HepG2 (cell line): Measurements from ENCODE around the gene PLSCR3. TPM values are rescaled to one million over a fixed set of nuclear protein-coding genes. Genes with fewer than 3 reads are reported as not detected.

ENCODE experiments used
- ATAC-seq: fragments of 200-7000 bp; cut with Tn5 transposase; 3 replicates; pipeline ENCODE4 v1.9.1; 2020; ENCODE audit warnings: mild to moderate bottlenecking, moderate library complexity
- BruUV-seq: library from RNA; stranded (reverse); fragments of 400-500 nt; replicated peaks from 2 replicates; lab custom pipeline; 2021; lab: Mats Ljungman, UMichigan
- CTCF ChIA-PET: fragments of 300-600 bp; formaldehyde crosslinking; extraction: SDS; loops from one replicate; lab custom pipeline; 2021; ENCODE audit warnings: low total read pairs, inconsistent platforms, low intra/inter-chr PET ratio; lab: Yijun Ruan, JAX
- POLR2A ChIA-PET: fragments of 350-600 bp; sonication (Branson Sonifier 250); formaldehyde crosslinking; loops from one replicate; lab custom pipeline; 2020; ENCODE audit warnings: antibody characterized with exemption, inconsistent platforms; lab: Yijun Ruan, JAX
- DNase-seq: peaks from one replicate; pipeline ENCODE4 v3.0.0-alpha.2; 2015; ENCODE audit warnings: low spot score
- FAIRE-seq: peaks from 3 replicates; lab custom pipeline; 2011; peaks lifted over from hg19 to GRCh38; lab: Jason Lieb, UNC
- H2AFZ ChIP-seq: one replicate; pipeline ENCODE4 v1.6.1; 2011; ENCODE audit warnings: low read length, inconsistent platforms
- H3K27ac ChIP-seq: fragments of 300-600 bp; 3 replicates; pipeline ENCODE4 v1.8.0; 2011; ENCODE audit warnings: mixed run types, mild to moderate bottlenecking, mixed read lengths, low read length, inconsistent platforms; ENCODE audit not compliant: insufficient read depth; ENCODE audit errors: extremely low read length
- H3K27me3 ChIP-seq, 2 experiments: fragments of 200-600 bp in 1 of 2; 2 replicates in 1 of 2; 3 replicates in 1 of 2; pipeline versions ENCODE4 v1.6.0 to v1.8.0; 2011; ENCODE audit warnings: low read length in 2 of 2, mild to moderate bottlenecking in 2 of 2, moderate library complexity in 2 of 2, inconsistent platforms in 1 of 2; ENCODE audit not compliant: insufficient read depth in 2 of 2, control insufficient read depth in 1 of 2
- H3K36me3 ChIP-seq, 2 experiments: fragments of 200-600 bp in 1 of 2; replicated peaks in 1 of 2; 2 replicates in 1 of 2; 3 replicates in 1 of 2; pipeline versions ENCODE4 v1.5.1 to v1.8.0; 2011; ENCODE audit warnings: low read length in 2 of 2, inconsistent platforms in 1 of 2; ENCODE audit not compliant: insufficient read depth in 2 of 2, control insufficient read depth in 1 of 2
- H3K4me1 ChIP-seq: 2 replicates; pipeline ENCODE4 v1.5.1; 2012; ENCODE audit warnings: low read length, inconsistent platforms; ENCODE audit not compliant: insufficient read depth
- H3K4me2 ChIP-seq: 2 replicates; pipeline ENCODE4 v1.6.0; 2011; ENCODE audit warnings: low read depth, low read length, inconsistent platforms
- H3K4me3 ChIP-seq, 3 experiments: fragments of 200-600 bp in 1 of 3; sonication (generic), shearing (Covaris generic) in 1 of 3; replicated peaks in 1 of 3; 2 replicates each; pipeline ENCODE4 v1.5.1; 2011 to 2016; ENCODE audit warnings: low read length in 3 of 3, inconsistent platforms in 2 of 3, low read depth in 2 of 3, mild to moderate bottlenecking in 2 of 3, control low read depth in 1 of 3, mixed read lengths in 1 of 3; ENCODE audit not compliant: insufficient read depth in 1 of 3
- H3K79me2 ChIP-seq: one replicate; pipeline ENCODE4 v1.6.1; 2011; ENCODE audit warnings: low read length, inconsistent platforms; ENCODE audit not compliant: insufficient read depth
- H3K9ac ChIP-seq: 2 replicates; pipeline ENCODE4 v1.6.0; 2011; ENCODE audit warnings: mild to moderate bottlenecking, low read depth, low read length, inconsistent platforms; ENCODE audit not compliant: insufficient read depth
- H3K9me3 ChIP-seq: 2 replicates; pipeline ENCODE4 v1.5.1; 2012; ENCODE audit warnings: mild to moderate bottlenecking, low read length
- H4K20me1 ChIP-seq: 2 replicates; pipeline ENCODE4 v1.6.0; 2011; ENCODE audit warnings: inconsistent platforms, mild to moderate bottlenecking, low read length, moderate library complexity; ENCODE audit not compliant: insufficient read depth
- DDIT3 ChIP-seq: sonication (generic); formaldehyde crosslinking; IDR thresholded peaks from 2 replicates; pipeline ENCODE4 v1.4.0; 2020; ENCODE audit warnings: mild to moderate bottlenecking, missing genetic modification reagents
- GABPB1 ChIP-seq: IDR thresholded peaks from 2 replicates; pipeline ENCODE4 v1.6.1; 2016; ENCODE audit warnings: mild to moderate bottlenecking, missing genetic modification reagents, moderate library complexity, missing compliant biosample characterization
- HMG20B ChIP-seq: conservative IDR thresholded peaks from 2 replicates; pipeline ENCODE4 v1.6.1; 2016; ENCODE audit warnings: missing genetic modification reagents, missing compliant biosample characterization
- NR1H2 ChIP-seq: sonication (generic); formaldehyde crosslinking; IDR thresholded peaks from 2 replicates; pipeline ENCODE4 v1.8.1; 2022; ENCODE audit warnings: low read depth, missing genetic modification reagents, borderline replicate concordance
- POGK ChIP-seq: sonication (generic); formaldehyde crosslinking; conservative IDR thresholded peaks from 2 replicates; pipeline ENCODE4 v1.8.0; 2022; ENCODE audit warnings: mild to moderate bottlenecking, moderate library complexity, missing genetic modification reagents
- RNF2 ChIP-seq: fragments of 450-650 bp; conservative IDR thresholded peaks from 2 replicates; pipeline ENCODE4 v1.6.1; 2016; ENCODE audit warnings: low read depth
- SKI ChIP-seq: fragments of 450-650 bp; IDR thresholded peaks from one replicate; pipeline ENCODE4 v1.6.1; 2018; ENCODE audit warnings: mild to moderate bottlenecking; ENCODE audit not compliant: partially characterized antibody
- SMAD9 ChIP-seq: sonication (generic); formaldehyde crosslinking; IDR thresholded peaks from 2 replicates; pipeline ENCODE4 v1.5.1; 2020; ENCODE audit warnings: mild to moderate bottlenecking, missing genetic modification reagents
- STAG1 ChIP-seq: sonication (generic); formaldehyde crosslinking; IDR thresholded peaks from 2 replicates; pipeline ENCODE4 v1.4.0; 2020; ENCODE audit warnings: missing genetic modification reagents
- TRIM22 ChIP-seq: fragments of 450-650 bp; IDR thresholded peaks from 2 replicates; pipeline ENCODE4 v1.6.1; 2017
- YEATS4 ChIP-seq: sonication (generic); formaldehyde crosslinking; IDR thresholded peaks from 2 replicates; pipeline ENCODE4 v1.4.0; 2020; ENCODE audit warnings: missing genetic modification reagents, borderline replicate concordance
- ZBTB7B ChIP-seq: sonication (generic); formaldehyde crosslinking; IDR thresholded peaks from 2 replicates; pipeline ENCODE4 v1.4.0; 2020; ENCODE audit warnings: missing genetic modification reagents
- ZIK1 ChIP-seq: sonication (generic); formaldehyde crosslinking; IDR thresholded peaks from 2 replicates; pipeline ENCODE4 v1.5.0; 2020; ENCODE audit warnings: mild to moderate bottlenecking, low read depth, missing genetic modification reagents, borderline replicate concordance
- ZNF138 ChIP-seq: sonication (generic); formaldehyde crosslinking; IDR thresholded peaks from 2 replicates; pipeline ENCODE4 v1.5.0; 2020; ENCODE audit warnings: mild to moderate bottlenecking, low read depth, missing genetic modification reagents
- ZNF24 ChIP-seq: fragments of 450-650 bp; IDR thresholded peaks from 2 replicates; pipeline ENCODE4 v1.6.1; 2017; ENCODE audit warnings: antibody characterized with exemption, mild to moderate bottlenecking
- ZNF329 ChIP-seq: sonication (generic); formaldehyde crosslinking; IDR thresholded peaks from 2 replicates; pipeline ENCODE4 v1.9.0; 2021; ENCODE audit warnings: low read depth, mild to moderate bottlenecking, missing genetic modification reagents
- ZNF501 ChIP-seq: sonication (generic); formaldehyde crosslinking; IDR thresholded peaks from 2 replicates; pipeline ENCODE4 v1.5.1; 2020; ENCODE audit warnings: mild to moderate bottlenecking, moderate library complexity, missing genetic modification reagents
- ZNF530 ChIP-seq: sonication (generic); formaldehyde crosslinking; IDR thresholded peaks from 2 replicates; pipeline ENCODE4 v1.5.0; 2020; ENCODE audit warnings: low read depth, mild to moderate bottlenecking, missing genetic modification reagents
- ZNF558 ChIP-seq: sonication (generic); formaldehyde crosslinking; IDR thresholded peaks from 2 replicates; pipeline ENCODE4 v1.9.0; 2022; ENCODE audit warnings: mild to moderate bottlenecking, missing genetic modification reagents, borderline replicate concordance
- ZNF75D ChIP-seq: sonication (generic); formaldehyde crosslinking; IDR thresholded peaks from 2 replicates; pipeline ENCODE4 v1.8.1; 2023; ENCODE audit warnings: missing genetic modification reagents, mild to moderate bottlenecking, borderline replicate concordance
- ZNF776 ChIP-seq: sonication (generic); formaldehyde crosslinking; IDR thresholded peaks from 2 replicates; pipeline ENCODE4 v1.4.0; 2020; ENCODE audit warnings: mild to moderate bottlenecking, missing genetic modification reagents
- ZZZ3 ChIP-seq: sonication (generic); formaldehyde crosslinking; IDR thresholded peaks from 2 replicates; pipeline ENCODE4 v1.4.0; 2020; ENCODE audit warnings: missing genetic modification reagents, mild to moderate bottlenecking, borderline replicate concordance
- WGBS: methylation state at CpG from one replicate; pipeline ENCODE4 v1.1.6; 2017; ENCODE audit warnings: low lambda C conversion rate; 5-methylcytosine and 5-hydroxymethylcytosine counted together
- in situ Hi-C: cut with HindIII; loops from 2 replicates; pipeline ENCODE4 v1.10.0; 2017; ENCODE audit warnings: low pct_unique_long_range_greater_than_20kb; ENCODE audit not compliant: extremely low pct_ligation_motif_present
- intact Hi-C: fragments of 100-400 bp; cut with micrococcal nuclease; formaldehyde crosslinking; loops from one replicate; pipeline ENCODE4 v1.10.0; 2022; ENCODE audit not compliant: unreplicated experiment
- polyA plus RNA-seq, 8 experiments: library from polyadenylated mRNA; depleted of rRNA in 3 of 8; stranded (reverse) in 7 of 8; unstranded in 1 of 8; fragments of >200 nt; fragmentation: Illumina TruSeq in 4 of 8; extraction: Trizol in 4 of 8; gene quantifications; 2 replicates each; pipeline versions ENCODE4 v1.2.1 to v1.2.3, GENCODE V29; 2011 to 2016; ENCODE audit warnings: low read depth in 4 of 8, missing spikeins in 1 of 8, mixed read lengths in 1 of 8; ENCODE audit not compliant: insufficient read depth in 1 of 8
- total RNA-seq, 5 experiments: library from RNA; depleted of rRNA; stranded (reverse); fragments of >200 nt; fragmentation: Illumina TruSeq; extraction: Trizol; gene quantifications; 2 replicates each; pipeline ENCODE4 v1.2.3, GENCODE V29; 2016; ENCODE audit warnings: low read depth in 1 of 5

PLSCR3 gene
- total and polyA plus RNA-seq, 2 of the 13 experiments (the other 11 are each of a cell fraction or from before 2014, with no cell fraction given) = 5.6 to 6.2 TPM

GRCh38 chr17:7436556-7437368, 42.4 kb upstream of the PLSCR3 start:
- Histone ChIP-seq H3K9ac (no peak overlapping the region), H2AFZ (no peak overlapping the region), H3K27ac (no peak overlapping the region), H3K27me3 (peaks cover 2 to 6% of the 10 kb centered on the region in 2 experiments; a peak in 3 of 5 replicates), H3K4me1 (peaks cover 39% of the 10 kb centered on the region), H3K36me3 (no peaks in the 10 kb centered on the region), H3K79me2 (no peaks in the 10 kb centered on the region), H3K4me2 (peak overlapping the region; percentile 85), H3K9me3 (no peaks in the 10 kb centered on the region), H4K20me1 (no peaks in the 10 kb centered on the region), H3K4me3 (peak overlapping the region in 1 of 3 experiments; percentile 75; a peak in 3 of 6 replicates)
- in situ Hi-C loops = loop anchor here (5.0 kb wide), 2 partner anchors 41 to 79 kb away; partner anchors contain the start of genes TMEM95 and ZBTB4
- ATAC-seq (peak; percentile 59), DNase-seq (peak; percentile 30), FAIRE-seq (no peak)
- intact Hi-C loops = loop anchor here (2.0 kb wide), 1 partner anchor 76 kb away; no protein-coding TSS in a partner anchor
- ChIA-PET POLR2A (interaction anchor here (1.8 to 3.8 kb wide), 4 partner anchors 9 to 47 kb away, joined by 4 to 52 read pairs (median 28); partner anchors contain the start of genes CHRNB1, POLR2A and TMEM256), CTCF (interaction anchor here (0.7 to 2.1 kb wide), 2 partner anchors 67 to 81 kb away, joined by 3 to 11 read pairs; no protein-coding TSS in a partner anchor)
- WGBS = 88% methylated on average over 62 of the region's 92 CpGs
- BruUV-seq = no TSS peak
- TF ChIP-seq ZNF501 (CRISPR knock-in tag) (no peak), STAG1 (CRISPR knock-in tag) (peak; percentile 74), ZNF776 (CRISPR knock-in tag) (peak; percentile 63; the same call in 1 of the 2 replicates), ZNF329 (CRISPR knock-in tag) (no peak), NR1H2 (CRISPR knock-in tag) (no peak), ZIK1 (CRISPR knock-in tag) (no peak), ZZZ3 (CRISPR knock-in tag) (no peak), ZNF138 (CRISPR knock-in tag) (no peak), YEATS4 (CRISPR knock-in tag) (0 out of 2 replicates have a peak, but pooled peaks have one; percentile 9), GABPB1 (CRISPR knock-in tag) (no peak; the same call in 1 of the 2 replicates), HMG20B (CRISPR knock-in tag) (no peak), DDIT3 (no peak), ZNF75D (CRISPR knock-in tag) (no peak), SKI (no peak), ZNF530 (CRISPR knock-in tag) (no peak), RNF2 (no peak), SMAD9 (CRISPR knock-in tag) (no peak), ZNF24 (no peak), ZBTB7B (CRISPR knock-in tag) (no peak), POGK (CRISPR knock-in tag) (peak; percentile 55; the same call in 1 of the 2 replicates), ZNF558 (no peak), TRIM22 (no peak)
